Pancreas (tissue), 10 donors: ENCODE results near the gene PMPCA. TPM values are rescaled to one million over a fixed set of nuclear protein-coding genes. Genes with fewer than 3 reads are reported as not detected.
A peak's percentile ranks its signal among the peaks of the same experiment; 100 is the strongest.
"Not testable (repeated sequence)": the region's sequence is repeated elsewhere in the genome, so short reads cannot be mapped to it uniquely, and the experiment has no call there.

ENCODE experiments used
- ATAC-seq, 4 donors: fragments of 200-7000 bp; cut with Tn5 transposase; one replicate each; pipeline versions ENCODE4 v1.8.0 to v1.9.1; 2020; ENCODE audit warnings: mild to moderate bottlenecking in 4 of 4, moderate library complexity in 4 of 4
- DNase-seq, 6 donors: peaks; one replicate each; pipeline ENCODE4 v3.0.0-alpha.2; 2020
- FAIRE-seq: peaks from 2 replicates; lab custom pipeline; 2012; peaks lifted over from hg19 to GRCh38; lab: Jason Lieb, UNC
- H3K27ac ChIP-seq, 4 donors: fragments of 200-600 bp; sonication (generic); 1 replicate in 3 of 4; 2 replicates in 1 of 4; pipeline versions ENCODE4 v1.5.0 to v1.8.0; 2020
- H3K27me3 ChIP-seq, 4 donors: fragments of 200-600 bp; one replicate each; pipeline ENCODE4 v1.8.0; 2021
- H3K36me3 ChIP-seq, 3 donors: fragments of 200-600 bp; sonication (generic) in 1 of 3; one replicate each; pipeline versions ENCODE4 v1.5.0 to v1.8.0; 2020 to 2021
- H3K4me1 ChIP-seq, 3 donors: fragments of 200-600 bp; one replicate each; pipeline ENCODE4 v1.8.0; 2021
- H3K4me3 ChIP-seq, 4 donors: fragments of 200-600 bp; sonication (generic) in 2 of 4; one replicate each; pipeline versions ENCODE4 v1.5.0 to v1.8.0; 2020 to 2021
- H3K9me3 ChIP-seq, 4 donors: fragments of 200-600 bp; one replicate each; pipeline ENCODE4 v1.8.0; 2021
- CTCF ChIP-seq, 4 donors: fragments of 200-600 bp; sonication (generic) in 3 of 4; IDR thresholded peaks; one replicate each; pipeline versions ENCODE4 v1.5.0 to v1.8.0; 2021; ENCODE audit warnings: antibody characterized with exemption in 4 of 4
- WGBS, 2 donors: extraction: QIAGEN DNeasy Blood & Tissue Kit; methylation state at CpG; one replicate each; pipeline ENCODE4 v1.1.7; 2013; 5-methylcytosine and 5-hydroxymethylcytosine counted together
- intact Hi-C, 3 donors: fragments of 100-400 bp; cut with DNase I; formaldehyde crosslinking; loops; one replicate each; pipeline versions ENCODE4 v1.11.1 to v1.14.2; 2022
- polyA plus RNA-seq, 2 donors: library from polyadenylated mRNA; stranded (reverse); fragments of 200-250 nt; gene quantifications; one replicate each; pipeline ENCODE4 v1.2.3, GENCODE V29; 2013
- total RNA-seq, 6 donors: library from RNA; stranded (reverse); fragmentation: NEBNext Ultra II Directional in 4 of 6; extraction: Animal tissue kit (Norgen Biotek cat#: 25700) in 4 of 6; gene quantifications; one replicate each; pipeline versions ENCODE4 v1.2.1 to v1.2.4, GENCODE V29; 2021 to 2023
- donor health status: healthy with polysubstance abuse.
- donor health status: DM: no; HTN: no; CAD: no; lungs with moderate emphysema.
- donor health status: DM: no; HTN: no; CAD: no.
- donor health status: control.
- donor health status: control.
- donor health status: Bipolar disorder and iron deficiency.
- donor health status: DM: yes; HTN: yes; CAD: no.
- donor health status: DM: no; HTN: no; CAD: no.
- donor health status: DM: no; HTN: no; CAD: no.
- donor health status: DM: yes; HTN: yes; CAD: no.

PMPCA gene
- total and polyA plus RNA-seq, 8 donors, result 16.3 to 51.4 (median 19.5) TPM

DNA sequence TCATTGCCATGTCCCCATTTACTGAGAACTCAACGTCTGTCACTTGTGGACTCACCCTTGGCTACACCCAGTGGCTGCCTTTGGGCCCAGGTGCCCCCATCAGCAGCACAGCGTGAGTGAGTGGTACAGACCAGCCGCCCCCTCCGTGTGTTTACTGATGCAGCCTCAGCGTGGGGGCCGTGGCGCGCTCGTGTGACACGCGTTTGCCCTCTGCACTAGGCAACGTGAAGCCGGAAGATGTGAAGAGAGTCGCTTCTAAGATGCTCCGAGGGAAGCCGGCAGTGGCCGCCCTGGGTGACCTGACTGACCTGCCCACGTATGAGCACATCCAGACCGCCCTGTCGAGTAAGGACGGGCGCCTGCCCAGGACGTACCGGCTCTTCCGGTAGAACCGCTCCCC lies 12.4 kb downstream of the PMPCA start:
- H3K9me3 ChIP-seq, result no peaks in the 10 kb centered on the region
- no peak overlapping the region for H3K27ac ChIP-seq
- TF ChIP-seq CTCF (IDR thresholded peaks at IDR 0.05), result no peak
- H3K36me3 ChIP-seq, result peaks cover 0 to 48% (median 32%) of the 10 kb centered on the region in 3 donors
- 96% methylated on average over 26 of the region's 26 CpGs for WGBS, 2 donors
- H3K4me1 ChIP-seq, result no peaks in the 10 kb centered on the region
- H3K27me3 ChIP-seq, result no peaks in the 10 kb centered on the region
- no peak for ATAC-seq
- no peak for FAIRE-seq
- intact Hi-C loops, result no loop called here
- no peak overlapping the region for H3K4me3 ChIP-seq
- peak in 1 of 6 donors; percentile 51 for DNase-seq

GRCh38 chr9:136423432-136424146 lies 13.1 kb downstream of the PMPCA start:
- no peak for ATAC-seq
- WGBS, 2 donors, result 93 to 97% methylated on average over 43 of the region's 43 CpGs

DNA sequence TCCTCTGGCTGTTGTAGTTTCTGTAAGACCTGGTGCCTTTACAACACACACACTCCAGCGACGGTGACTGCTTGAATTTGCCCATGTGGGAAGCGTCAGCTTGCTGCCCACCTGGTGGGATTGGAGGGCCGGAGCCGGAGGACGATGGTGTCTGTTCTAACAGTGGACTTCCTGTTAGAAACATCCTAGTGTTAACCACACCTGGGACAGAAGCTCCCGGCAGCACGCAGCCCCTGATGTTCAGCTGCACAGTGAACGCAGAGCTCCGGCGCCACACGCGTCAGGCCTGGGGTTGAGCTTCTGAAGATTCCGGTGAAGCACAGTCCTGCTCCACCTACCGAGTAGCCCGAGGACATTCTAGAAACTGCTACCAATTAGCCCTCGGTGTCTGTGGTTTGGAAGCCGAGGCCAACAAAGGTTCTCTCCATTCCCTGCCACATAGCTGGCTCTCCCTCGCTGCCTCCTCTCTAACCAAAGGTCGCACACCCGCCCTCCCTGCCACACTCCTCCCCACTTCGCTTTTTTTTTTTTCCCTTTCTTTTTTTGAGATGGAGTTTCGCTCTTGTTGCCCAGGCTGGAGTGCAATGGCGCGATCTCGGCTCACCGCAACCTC lies 14.4 kb downstream of the PMPCA start:
- DNase-seq (no peak), ATAC-seq (no peak), FAIRE-seq (no peak)
- Histone ChIP-seq H3K36me3 (peaks cover 0 to 28% (median 20%) of the 10 kb centered on the region in 3 donors), H3K9me3 (no peaks in the 10 kb centered on the region), H3K27me3 (no peaks in the 10 kb centered on the region), H3K4me1 (no peaks in the 10 kb centered on the region), H3K4me3 (no peak overlapping the region), H3K27ac (no peak overlapping the region)
- no peak for TF ChIP-seq CTCF (IDR thresholded peaks at IDR 0.05)
- WGBS, 2 donors, result 88 to 92% methylated on average over 27 of the region's 27 CpGs
- intact Hi-C loops, result no loop called here

More at GRCh38 chr9:136423432-136424146, 13.1 kb downstream of the PMPCA start:
- no peaks in the 10 kb centered on the region for H3K4me1 ChIP-seq
- H3K27ac ChIP-seq, result no peak overlapping the region
- peak in 1 of 6 donors; percentile 54 for DNase-seq
- no peaks in the 10 kb centered on the region for H3K27me3 ChIP-seq
- H3K4me3 ChIP-seq, result no peak overlapping the region
- no peaks in the 10 kb centered on the region for H3K9me3 ChIP-seq
- FAIRE-seq, result no peak
- peaks cover 0 to 41% (median 27%) of the 10 kb centered on the region in 3 donors for H3K36me3 ChIP-seq
- intact Hi-C loops, result no loop called here
- no peak for TF ChIP-seq CTCF (IDR thresholded peaks at IDR 0.05)

DNA sequence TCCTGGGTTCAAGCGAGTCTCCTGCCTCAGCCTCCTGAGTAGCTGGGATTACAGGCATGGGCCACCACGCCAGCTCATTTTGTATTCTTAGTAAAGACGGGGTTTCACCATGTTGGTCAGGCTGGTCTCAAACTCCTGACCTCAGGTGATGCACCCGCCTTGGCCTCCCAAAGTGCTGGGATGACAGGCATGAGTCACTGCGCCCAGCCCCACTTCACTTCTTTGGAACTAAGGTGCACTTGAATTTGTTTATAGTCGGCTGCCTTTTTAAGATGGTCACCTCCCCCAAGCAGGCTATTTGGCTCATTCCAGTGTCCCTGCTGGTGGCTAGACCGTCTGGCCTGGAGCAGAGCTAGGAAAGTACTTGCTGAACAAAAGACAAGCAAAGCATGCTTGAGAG lies 14.9 kb downstream of the PMPCA start:
- ATAC-seq, FAIRE-seq, H3K9me3 ChIP-seq, DNase-seq, H3K27ac ChIP-seq, H3K4me1 ChIP-seq, H3K27me3 ChIP-seq, H3K4me3 ChIP-seq, intact Hi-C loops: not testable (repeated sequence)
- H3K36me3 ChIP-seq, result peaks cover 0 to 29% (median 20%) of the 10 kb centered on the region in 3 donors
- WGBS, 2 donors, result 83 to 85% methylated on average over 7 of the region's 7 CpGs

GRCh38 chr9:136426787-136427186 lies 16.3 kb downstream of the PMPCA start:
- no peak for ATAC-seq
- FAIRE-seq, result no peak
- peaks cover 0 to 24% (median 21%) of the 10 kb centered on the region in 3 donors for H3K36me3 ChIP-seq

More at GRCh38 chr9:136426787-136427186, 16.3 kb downstream of the PMPCA start:
- Histone ChIP-seq H3K9me3 (no peaks in the 10 kb centered on the region), H3K4me3 (no peak overlapping the region), H3K4me1 (no peaks in the 10 kb centered on the region), H3K27me3 (no peaks in the 10 kb centered on the region), H3K27ac (no peak overlapping the region)
- WGBS, 2 donors, result 87 to 93% methylated on average over 12 of the region's 12 CpGs
- TF ChIP-seq CTCF (IDR thresholded peaks at IDR 0.05), result no peak
- no peak for DNase-seq
- intact Hi-C loops, result no loop called here
